SK-N-SH treated with all-trans-retinoic acid at 6 μM for 48 hours (cell line): ENCODE measurements around the gene BCL10.
A peak's percentile ranks its signal among the peaks of the same experiment; 100 is the strongest.

Experiments used
- ATAC-seq: fragments of 200-7000 bp; cut with Tn5 transposase; 3 replicates; pipeline ENCODE4 v1.9.1; 2020; ENCODE audit warnings: mild to moderate bottlenecking, moderate library complexity
- BACH2 ChIP-seq: fragments of 250-450 bp; sonication (Bioruptor Pico); IDR thresholded peaks from 2 replicates; pipeline ENCODE4 v1.9.0; 2021; ENCODE audit warnings: mild to moderate bottlenecking, borderline replicate concordance
- CSDC2 ChIP-seq: fragments of 250-450 bp; sonication (Bioruptor Pico); IDR thresholded peaks from 2 replicates; pipeline ENCODE4 v1.5.0; 2020; ENCODE audit warnings: mild to moderate bottlenecking, moderate library complexity
- ESRRG ChIP-seq: fragments of 250-450 bp; sonication (Bioruptor Pico); IDR thresholded peaks from 2 replicates; pipeline ENCODE4 v1.6.1; 2021; ENCODE audit warnings: mild to moderate bottlenecking
- GLIS3 ChIP-seq: fragments of 250-450 bp; sonication (Bioruptor Pico); IDR thresholded peaks from 2 replicates; pipeline ENCODE4 v1.5.0; 2020; ENCODE audit warnings: mild to moderate bottlenecking, moderate library complexity
- OSR1 ChIP-seq: fragments of 250-450 bp; sonication (Bioruptor Pico); IDR thresholded peaks from 2 replicates; pipeline ENCODE4 v1.8.0; 2022; ENCODE audit warnings: moderate library complexity, mild to moderate bottlenecking, inconsistent platforms
- POU6F1 ChIP-seq: fragments of 250-450 bp; sonication (Bioruptor Pico); IDR thresholded peaks from 2 replicates; pipeline ENCODE4 v1.8.0; 2021; ENCODE audit warnings: low read depth, mild to moderate bottlenecking, moderate library complexity, borderline replicate concordance
- PPARA ChIP-seq: fragments of 250-450 bp; sonication (Bioruptor Pico); IDR thresholded peaks from 2 replicates; pipeline ENCODE4 v1.5.0; 2020; ENCODE audit warnings: mild to moderate bottlenecking, borderline replicate concordance
- RARB ChIP-seq: fragments of 250-450 bp; sonication (Bioruptor Pico); IDR thresholded peaks from 2 replicates; pipeline ENCODE4 v1.8.0; 2021; ENCODE audit warnings: mild to moderate bottlenecking, moderate library complexity
- SNAI2 ChIP-seq: fragments of 250-450 bp; sonication (Bioruptor Pico); IDR thresholded peaks from 2 replicates; pipeline ENCODE4 v1.5.0; 2020; ENCODE audit warnings: mild to moderate bottlenecking, moderate library complexity
- ZFP3 ChIP-seq: fragments of 250-450 bp; sonication (Bioruptor Pico); IDR thresholded peaks from 2 replicates; pipeline ENCODE4 v1.5.0; 2020; ENCODE audit warnings: mild to moderate bottlenecking, moderate library complexity
- ZFP30 ChIP-seq: fragments of 450-650 bp; formaldehyde crosslinking; IDR thresholded peaks from 2 replicates; pipeline ENCODE4 v1.5.0; 2022; ENCODE audit warnings: mild to moderate bottlenecking, moderate library complexity
- ZNF565 ChIP-seq: fragments of 450-650 bp; formaldehyde crosslinking; conservative IDR thresholded peaks from 2 replicates; pipeline ENCODE4 v1.5.0; 2020; ENCODE audit warnings: low read depth, mild to moderate bottlenecking, moderate library complexity
- ZNF70 ChIP-seq: fragments of 450-650 bp; formaldehyde crosslinking; IDR thresholded peaks from 2 replicates; pipeline ENCODE4 v1.5.0; 2020; ENCODE audit warnings: mild to moderate bottlenecking, moderate library complexity
- ZNF8 ChIP-seq: fragments of 450-650 bp; formaldehyde crosslinking; IDR thresholded peaks from 2 replicates; pipeline ENCODE4 v1.5.0; 2020; ENCODE audit warnings: mild to moderate bottlenecking, moderate library complexity
- TF ChIP-seq, protein P1 (sequence below): fragments of 250-450 bp; sonication (Bioruptor Pico); IDR thresholded peaks from 2 replicates; pipeline ENCODE4 v1.5.0; 2020; ENCODE audit warnings: mild to moderate bottlenecking, moderate library complexity
- TF ChIP-seq, protein P2 (sequence below): fragments of 250-450 bp; sonication (Bioruptor Pico); IDR thresholded peaks from 2 replicates; pipeline ENCODE4 v1.8.0; 2020; ENCODE audit warnings: mild to moderate bottlenecking, moderate library complexity, borderline replicate concordance
- TF ChIP-seq, protein P3 (sequence below): fragments of 250-450 bp; sonication (Bioruptor Pico); IDR thresholded peaks from 2 replicates; pipeline ENCODE4 v1.5.1; 2021; ENCODE audit warnings: mild to moderate bottlenecking, moderate library complexity

BCL10 gene

GRCh38 chr1:85240643-85241042 is 35.8 kb downstream of the BCL10 start:
- ATAC-seq: no peak
- no peak for TF ChIP-seq RARB (CRISPR knock-in tag)
- TF ChIP-seq PPARA (CRISPR knock-in tag): no peak
- no peak for TF ChIP-seq POU6F1 (CRISPR knock-in tag)
- TF ChIP-seq CSDC2 (CRISPR knock-in tag): no peak
- TF ChIP-seq ZNF8: no peak

DNA sequence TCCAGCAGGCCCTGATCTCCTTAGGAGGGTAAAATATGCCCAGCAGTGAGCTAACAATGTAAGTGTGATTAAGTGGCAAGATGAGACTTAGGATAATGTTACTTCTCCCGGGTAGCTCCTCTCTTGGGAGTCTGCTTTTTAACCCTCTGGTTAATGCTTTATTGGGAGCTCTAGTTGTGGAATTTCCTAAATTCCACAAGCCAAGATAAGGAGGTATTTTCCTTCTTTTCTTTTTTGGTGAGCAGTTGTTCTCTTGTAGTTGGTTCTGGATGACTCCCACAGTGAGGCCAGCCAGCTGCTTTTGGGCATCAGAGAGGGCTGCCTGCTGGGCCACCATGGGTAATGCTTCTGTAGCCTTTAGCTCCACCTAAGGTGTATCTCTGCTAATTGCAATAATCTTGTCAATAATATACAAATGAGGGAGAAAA is 36.2 kb downstream of the BCL10 start:
- TF ChIP-seq, protein P1, sequence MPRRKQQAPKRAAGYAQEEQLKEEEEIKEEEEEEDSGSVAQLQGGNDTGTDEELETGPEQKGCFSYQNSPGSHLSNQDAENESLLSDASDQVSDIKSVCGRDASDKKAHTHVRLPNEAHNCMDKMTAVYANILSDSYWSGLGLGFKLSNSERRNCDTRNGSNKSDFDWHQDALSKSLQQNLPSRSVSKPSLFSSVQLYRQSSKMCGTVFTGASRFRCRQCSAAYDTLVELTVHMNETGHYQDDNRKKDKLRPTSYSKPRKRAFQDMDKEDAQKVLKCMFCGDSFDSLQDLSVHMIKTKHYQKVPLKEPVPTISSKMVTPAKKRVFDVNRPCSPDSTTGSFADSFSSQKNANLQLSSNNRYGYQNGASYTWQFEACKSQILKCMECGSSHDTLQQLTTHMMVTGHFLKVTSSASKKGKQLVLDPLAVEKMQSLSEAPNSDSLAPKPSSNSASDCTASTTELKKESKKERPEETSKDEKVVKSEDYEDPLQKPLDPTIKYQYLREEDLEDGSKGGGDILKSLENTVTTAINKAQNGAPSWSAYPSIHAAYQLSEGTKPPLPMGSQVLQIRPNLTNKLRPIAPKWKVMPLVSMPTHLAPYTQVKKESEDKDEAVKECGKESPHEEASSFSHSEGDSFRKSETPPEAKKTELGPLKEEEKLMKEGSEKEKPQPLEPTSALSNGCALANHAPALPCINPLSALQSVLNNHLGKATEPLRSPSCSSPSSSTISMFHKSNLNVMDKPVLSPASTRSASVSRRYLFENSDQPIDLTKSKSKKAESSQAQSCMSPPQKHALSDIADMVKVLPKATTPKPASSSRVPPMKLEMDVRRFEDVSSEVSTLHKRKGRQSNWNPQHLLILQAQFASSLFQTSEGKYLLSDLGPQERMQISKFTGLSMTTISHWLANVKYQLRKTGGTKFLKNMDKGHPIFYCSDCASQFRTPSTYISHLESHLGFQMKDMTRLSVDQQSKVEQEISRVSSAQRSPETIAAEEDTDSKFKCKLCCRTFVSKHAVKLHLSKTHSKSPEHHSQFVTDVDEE: no peak
- TF ChIP-seq PPARA (CRISPR knock-in tag) (no peak), ZFP3 (CRISPR knock-in tag) (no peak), ZNF8 (no peak), OSR1 (CRISPR knock-in tag) (no peak), GLIS3 (CRISPR knock-in tag) (no peak), ESRRG (CRISPR knock-in tag) (no peak)
- TF ChIP-seq, protein P2, sequence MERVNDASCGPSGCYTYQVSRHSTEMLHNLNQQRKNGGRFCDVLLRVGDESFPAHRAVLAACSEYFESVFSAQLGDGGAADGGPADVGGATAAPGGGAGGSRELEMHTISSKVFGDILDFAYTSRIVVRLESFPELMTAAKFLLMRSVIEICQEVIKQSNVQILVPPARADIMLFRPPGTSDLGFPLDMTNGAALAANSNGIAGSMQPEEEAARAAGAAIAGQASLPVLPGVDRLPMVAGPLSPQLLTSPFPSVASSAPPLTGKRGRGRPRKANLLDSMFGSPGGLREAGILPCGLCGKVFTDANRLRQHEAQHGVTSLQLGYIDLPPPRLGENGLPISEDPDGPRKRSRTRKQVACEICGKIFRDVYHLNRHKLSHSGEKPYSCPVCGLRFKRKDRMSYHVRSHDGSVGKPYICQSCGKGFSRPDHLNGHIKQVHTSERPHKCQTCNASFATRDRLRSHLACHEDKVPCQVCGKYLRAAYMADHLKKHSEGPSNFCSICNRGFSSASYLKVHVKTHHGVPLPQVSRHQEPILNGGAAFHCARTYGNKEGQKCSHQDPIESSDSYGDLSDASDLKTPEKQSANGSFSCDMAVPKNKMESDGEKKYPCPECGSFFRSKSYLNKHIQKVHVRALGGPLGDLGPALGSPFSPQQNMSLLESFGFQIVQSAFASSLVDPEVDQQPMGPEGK (CRISPR knock-in tag): no peak
- 0 out of 3 replicates have a peak, but pooled peaks have one; percentile 29 for ATAC-seq

DNA sequence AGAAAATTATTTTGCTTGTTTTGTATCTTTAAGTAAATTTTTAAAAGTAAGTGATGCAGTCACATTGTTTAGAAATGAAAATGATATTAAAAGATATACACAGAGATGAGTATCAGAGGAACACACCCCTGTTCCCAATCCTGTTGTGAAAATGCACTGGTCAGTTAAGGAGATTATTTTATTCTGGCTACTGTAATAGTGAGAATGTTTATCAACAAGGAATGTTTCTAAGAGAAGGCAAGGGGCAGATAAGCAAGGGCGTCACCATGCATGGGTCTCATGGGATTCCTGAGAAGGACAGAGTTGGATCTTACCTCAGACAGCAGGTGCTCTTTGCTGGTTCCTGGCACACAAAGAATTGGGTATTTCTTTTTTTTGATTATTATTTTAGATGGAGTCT is 38.8 kb downstream of the BCL10 start:
- ATAC-seq: no peak
- TF ChIP-seq ZFP30 (no peak), RARB (CRISPR knock-in tag) (no peak), SNAI2 (no peak), CSDC2 (CRISPR knock-in tag) (no peak), POU6F1 (CRISPR knock-in tag) (no peak), BACH2 (no peak), ESRRG (CRISPR knock-in tag) (no peak), GLIS3 (CRISPR knock-in tag) (no peak), ZNF565 (CRISPR knock-in tag) (no peak), ZNF70 (CRISPR knock-in tag) (no peak)
- TF ChIP-seq, protein P1: no peak
- TF ChIP-seq, protein P3, sequence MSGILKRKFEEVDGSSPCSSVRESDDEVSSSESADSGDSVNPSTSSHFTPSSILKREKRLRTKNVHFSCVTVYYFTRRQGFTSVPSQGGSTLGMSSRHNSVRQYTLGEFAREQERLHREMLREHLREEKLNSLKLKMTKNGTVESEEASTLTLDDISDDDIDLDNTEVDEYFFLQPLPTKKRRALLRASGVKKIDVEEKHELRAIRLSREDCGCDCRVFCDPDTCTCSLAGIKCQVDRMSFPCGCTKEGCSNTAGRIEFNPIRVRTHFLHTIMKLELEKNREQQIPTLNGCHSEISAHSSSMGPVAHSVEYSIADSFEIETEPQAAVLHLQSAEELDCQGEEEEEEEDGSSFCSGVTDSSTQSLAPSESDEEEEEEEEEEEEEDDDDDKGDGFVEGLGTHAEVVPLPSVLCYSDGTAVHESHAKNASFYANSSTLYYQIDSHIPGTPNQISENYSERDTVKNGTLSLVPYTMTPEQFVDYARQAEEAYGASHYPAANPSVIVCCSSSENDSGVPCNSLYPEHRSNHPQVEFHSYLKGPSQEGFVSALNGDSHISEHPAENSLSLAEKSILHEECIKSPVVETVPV (CRISPR knock-in tag): no peak
